Chondrocyte (in vitro differentiated cells): Measurements from ENCODE around the gene MATN3. TPM values are rescaled to one million over a fixed set of nuclear protein-coding genes. Genes with fewer than 3 reads are reported as not detected.

ENCODE experiments used
- DNase-seq: peaks from one replicate; pipeline ENCODE4 v3.0.0; 2021; ENCODE audit warnings: mixed read lengths, low spot score
- H3K27ac Mint-ChIP-seq: one replicate; pipeline ENCODE4 v1.8.0; 2021; ENCODE audit warnings: mild to moderate bottlenecking, moderate library complexity, mixed read lengths; ENCODE audit not compliant: unreplicated experiment
- H3K27me3 Mint-ChIP-seq: 2 replicates; pipeline ENCODE4 v1.8.0; 2021; ENCODE audit warnings: low read depth, mixed read lengths
- H3K36me3 Mint-ChIP-seq: 2 replicates; pipeline ENCODE4 v1.8.0; 2021; ENCODE audit warnings: low read depth, mixed read lengths
- H3K4me1 Mint-ChIP-seq: 2 replicates; pipeline ENCODE4 v1.8.0; 2021; ENCODE audit warnings: low read depth, mild to moderate bottlenecking, mixed read lengths
- H3K4me3 Mint-ChIP-seq: one replicate; pipeline ENCODE4 v1.8.0; 2021; ENCODE audit warnings: mild to moderate bottlenecking, moderate library complexity, mixed read lengths; ENCODE audit not compliant: unreplicated experiment
- H3K9me3 Mint-ChIP-seq: 2 replicates; pipeline ENCODE4 v1.8.0; 2021; ENCODE audit warnings: low read depth, mixed read lengths
- total RNA-seq: library from RNA; stranded (reverse); gene quantifications from 3 replicates; pipeline ENCODE4 v1.2.1, GENCODE V29; 2021
- TF ChIP-seq, protein P1 (sequence below): fragments of 200-600 bp; sonication (generic); IDR thresholded peaks from 2 replicates; pipeline ENCODE4 v1.5.0; 2021; ENCODE audit warnings: antibody characterized with exemption, mild to moderate bottlenecking, moderate library complexity

The MATN3 gene
- total RNA-seq, 1 donor from 2014 or later, result 17.0 TPM

DNA sequence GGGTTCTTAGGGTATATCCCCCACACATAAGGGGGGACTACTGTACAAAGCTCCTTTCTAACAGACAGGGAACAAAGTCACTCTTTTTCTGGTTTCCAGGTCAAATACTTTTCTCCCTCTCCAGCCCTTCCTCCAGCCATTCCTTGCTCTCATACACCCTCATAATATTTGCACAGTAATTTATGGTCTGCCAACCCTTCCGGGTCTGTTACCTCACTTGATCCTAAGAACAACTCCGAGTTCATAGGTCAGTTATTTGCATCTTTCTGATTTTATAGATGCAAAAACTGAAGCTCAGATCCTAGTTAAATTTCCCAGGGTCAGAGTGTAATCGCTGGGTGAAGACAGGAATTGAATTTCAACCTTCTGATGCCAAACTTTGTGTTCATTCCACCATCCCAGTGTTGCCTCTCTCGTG lies 14.8 kb upstream of the MATN3 start:
- peaks cover 9% of the 10 kb centered on the region for H3K4me1 Mint-ChIP-seq
- no peak for DNase-seq
- no peak overlapping the region for H3K27ac Mint-ChIP-seq
- TF ChIP-seq, protein P1, sequence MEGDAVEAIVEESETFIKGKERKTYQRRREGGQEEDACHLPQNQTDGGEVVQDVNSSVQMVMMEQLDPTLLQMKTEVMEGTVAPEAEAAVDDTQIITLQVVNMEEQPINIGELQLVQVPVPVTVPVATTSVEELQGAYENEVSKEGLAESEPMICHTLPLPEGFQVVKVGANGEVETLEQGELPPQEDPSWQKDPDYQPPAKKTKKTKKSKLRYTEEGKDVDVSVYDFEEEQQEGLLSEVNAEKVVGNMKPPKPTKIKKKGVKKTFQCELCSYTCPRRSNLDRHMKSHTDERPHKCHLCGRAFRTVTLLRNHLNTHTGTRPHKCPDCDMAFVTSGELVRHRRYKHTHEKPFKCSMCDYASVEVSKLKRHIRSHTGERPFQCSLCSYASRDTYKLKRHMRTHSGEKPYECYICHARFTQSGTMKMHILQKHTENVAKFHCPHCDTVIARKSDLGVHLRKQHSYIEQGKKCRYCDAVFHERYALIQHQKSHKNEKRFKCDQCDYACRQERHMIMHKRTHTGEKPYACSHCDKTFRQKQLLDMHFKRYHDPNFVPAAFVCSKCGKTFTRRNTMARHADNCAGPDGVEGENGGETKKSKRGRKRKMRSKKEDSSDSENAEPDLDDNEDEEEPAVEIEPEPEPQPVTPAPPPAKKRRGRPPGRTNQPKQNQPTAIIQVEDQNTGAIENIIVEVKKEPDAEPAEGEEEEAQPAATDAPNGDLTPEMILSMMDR, result no peak
- H3K4me3 Mint-ChIP-seq, result no peak overlapping the region
- H3K9me3 Mint-ChIP-seq, result peaks cover 16% of the 10 kb centered on the region
- H3K27me3 Mint-ChIP-seq, result no peaks in the 10 kb centered on the region
- H3K36me3 Mint-ChIP-seq, result peaks cover 53% of the 10 kb centered on the region

DNA sequence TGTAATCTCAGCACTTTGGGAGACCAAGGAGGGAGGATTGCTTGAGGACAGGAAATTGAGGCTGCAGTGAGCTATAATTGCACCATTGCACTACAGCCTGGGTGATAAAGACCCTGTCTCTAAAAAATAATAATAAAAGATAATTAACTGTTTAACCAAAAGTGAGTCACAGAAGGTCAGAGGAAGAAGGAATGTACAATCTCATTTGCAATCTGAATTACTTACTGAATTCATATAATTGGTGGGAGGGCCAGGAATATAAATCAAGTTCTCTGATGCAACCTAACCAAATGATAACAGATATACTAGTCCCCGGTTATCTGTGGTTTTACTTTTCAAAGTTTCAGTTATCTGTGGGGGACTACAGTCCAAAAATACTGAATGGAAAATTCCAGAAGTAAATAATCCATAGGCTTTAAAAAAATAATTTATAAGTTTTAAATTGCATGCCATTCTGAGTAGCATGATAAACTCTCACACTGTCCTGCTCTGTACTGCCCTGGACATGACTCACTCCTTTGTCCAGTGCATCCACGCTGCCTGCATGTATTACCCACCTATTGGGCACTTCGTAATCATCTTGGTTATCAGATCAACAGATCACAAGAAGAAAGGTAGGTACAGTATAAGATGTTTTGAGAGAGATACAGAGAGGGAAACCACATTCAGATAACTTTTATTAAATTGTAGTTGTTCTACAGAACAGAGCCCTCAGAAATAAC lies 12.8 kb upstream of the MATN3 start:
- Mint-ChIP-seq H3K4me3 (no peak overlapping the region), H3K27ac (peak overlapping the region; percentile 10), H3K4me1 (peaks cover 9% of the 10 kb centered on the region), H3K36me3 (peaks cover 44% of the 10 kb centered on the region), H3K27me3 (no peaks in the 10 kb centered on the region), H3K9me3 (peaks cover 26% of the 10 kb centered on the region)
- no peak for DNase-seq
- TF ChIP-seq, protein P1, result no peak

DNA sequence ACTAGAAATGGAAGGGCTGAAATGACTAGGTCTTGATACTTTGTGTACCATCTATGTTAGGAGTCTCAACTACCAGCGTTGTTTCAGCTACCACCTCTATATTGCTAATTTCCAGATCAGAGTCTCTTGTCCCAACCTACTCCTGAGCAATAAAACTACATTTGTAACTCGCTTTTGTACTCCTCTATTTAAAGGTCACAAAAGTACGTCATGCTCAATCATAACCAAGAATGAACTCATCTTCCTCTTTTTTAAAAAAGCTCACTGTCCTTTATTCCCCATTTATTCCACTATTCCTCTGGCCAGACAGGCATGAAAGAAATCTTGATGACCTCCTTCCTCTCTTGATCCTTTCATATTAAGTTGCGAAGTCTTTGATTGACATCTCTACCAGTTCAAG lies 11.2 kb upstream of the MATN3 start:
- Mint-ChIP-seq H3K36me3 (peaks cover 29% of the 10 kb centered on the region), H3K27ac (no peak overlapping the region), H3K4me3 (no peak overlapping the region), H3K27me3 (no peaks in the 10 kb centered on the region), H3K4me1 (peaks cover 9% of the 10 kb centered on the region), H3K9me3 (peaks cover 22% of the 10 kb centered on the region)
- TF ChIP-seq, protein P1, result no peak
- no peak for DNase-seq

DNA sequence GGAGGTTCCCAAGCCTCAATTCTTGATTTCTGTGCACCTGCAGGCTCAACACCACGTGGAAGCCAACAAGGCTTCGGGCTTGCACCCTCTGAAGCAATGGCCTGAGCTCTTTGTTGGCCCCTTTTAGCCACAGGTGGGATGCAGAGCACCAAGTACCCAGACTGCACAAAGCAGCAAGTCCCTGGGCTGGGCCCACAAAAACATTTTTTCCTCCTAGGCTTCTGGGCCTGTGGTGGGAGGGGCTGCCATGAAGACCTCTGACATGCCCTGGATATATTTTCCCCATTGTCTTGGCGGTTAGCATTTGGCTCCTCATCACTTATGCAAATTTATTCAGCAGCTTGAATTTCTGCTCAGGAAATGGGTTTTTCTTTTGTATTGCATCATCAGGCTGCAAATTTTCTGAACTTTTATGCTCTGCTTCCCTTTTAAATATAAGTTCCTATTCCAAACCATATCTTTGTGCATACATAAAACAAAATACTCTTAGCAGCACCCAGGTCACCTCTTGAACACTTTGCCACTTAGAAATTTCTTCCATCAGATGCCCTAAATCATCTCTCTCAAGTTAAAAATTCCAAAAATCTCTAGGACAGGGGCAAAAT lies 9.0 kb upstream of the MATN3 start:
- Mint-ChIP-seq H3K27me3 (no peaks in the 10 kb centered on the region), H3K4me1 (peaks cover 2% of the 10 kb centered on the region), H3K27ac (no peak overlapping the region), H3K4me3 (no peak overlapping the region), H3K36me3 (peaks cover 17% of the 10 kb centered on the region), H3K9me3 (peaks cover 22% of the 10 kb centered on the region)
- DNase-seq, result no peak
- TF ChIP-seq, protein P1, result no peak

DNA sequence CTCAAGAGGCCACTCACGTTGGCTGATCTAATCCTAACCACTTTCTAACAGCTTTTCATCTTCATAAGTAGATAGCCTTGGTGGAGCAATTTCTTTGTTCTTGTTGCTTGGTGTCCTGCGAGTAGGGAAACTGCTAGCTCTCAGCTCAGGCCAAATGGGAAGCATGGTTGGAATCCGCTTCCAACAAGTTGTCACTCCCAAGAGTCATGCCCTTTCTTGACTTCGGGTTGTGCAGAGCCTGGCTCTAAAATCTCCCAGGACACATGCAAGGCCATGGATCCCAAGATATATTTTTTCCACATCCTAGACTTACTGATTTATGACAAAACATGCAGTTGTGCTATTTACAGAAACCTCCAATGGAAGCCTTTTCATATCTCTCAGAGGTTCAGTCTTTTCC lies 7.3 kb upstream of the MATN3 start:
- Mint-ChIP-seq H3K27me3 (no peaks in the 10 kb centered on the region), H3K36me3 (peaks cover 15% of the 10 kb centered on the region), H3K4me1 (no peaks in the 10 kb centered on the region), H3K4me3 (no peak overlapping the region), H3K27ac (no peak overlapping the region), H3K9me3 (peaks cover 23% of the 10 kb centered on the region)
- DNase-seq, result no peak
- TF ChIP-seq, protein P1, result no peak
